ENCODE results near the gene KLK6.
A peak's percentile ranks its signal among the peaks of the same experiment; 100 is the strongest.

The KLK6 gene

GRCh38 chr19:50910722-50911121 is 58.7 kb downstream of the KLK6 start:
- Histone ChIP-seq H3K36me3 (replicated peaks) (no peaks in the 10 kb centered on the region), H3K4me3 (ENCODE audit: low read depth, low read length) (no peak overlapping the region), H3K27me3 (replicated peaks) (peaks cover 22% of the 10 kb centered on the region), H3K27ac (no peak overlapping the region)
- TF ChIP-seq CTCF (IDR thresholded peaks at IDR 0.05; ENCODE audit: low read depth, low read length, missing control alignments) = no peak
- no peak for DNase-seq
- in situ Hi-C loops (cut with HindIII; ENCODE audit: low pct_ligation_motif_present, low sequenced_read_pairs) = no loop called here

GRCh38 chr19:50909240-50910070 is 59.9 kb downstream of the KLK6 start:
- H3K36me3 ChIP-seq (replicated peaks) = no peaks in the 10 kb centered on the region
- no peak for TF ChIP-seq CTCF (IDR thresholded peaks at IDR 0.05; ENCODE audit: low read depth, low read length, missing control alignments)
- no peak overlapping the region for H3K27ac ChIP-seq
- no peak overlapping the region for H3K4me3 ChIP-seq (ENCODE audit: low read depth, low read length)
- in situ Hi-C loops (cut with HindIII; ENCODE audit: low pct_ligation_motif_present, low sequenced_read_pairs) = no loop called here
- H3K27me3 ChIP-seq (replicated peaks) = peaks cover 22% of the 10 kb centered on the region
- DNase-seq = peak; percentile 43

Measured in brain microvascular endothelial cell (primary cell).